HG03135 (cell line): ENCODE measurements around the gene FAM163B.

ENCODE experiments used
- ATAC-seq: cut with Tn5 transposase; IDR thresholded peaks from one replicate; pipeline ENCODE4 v1.9.1; 2021; ENCODE audit warnings: mild to moderate bottlenecking, moderate library complexity; ENCODE audit not compliant: unreplicated experiment

Gene FAM163B

DNA sequence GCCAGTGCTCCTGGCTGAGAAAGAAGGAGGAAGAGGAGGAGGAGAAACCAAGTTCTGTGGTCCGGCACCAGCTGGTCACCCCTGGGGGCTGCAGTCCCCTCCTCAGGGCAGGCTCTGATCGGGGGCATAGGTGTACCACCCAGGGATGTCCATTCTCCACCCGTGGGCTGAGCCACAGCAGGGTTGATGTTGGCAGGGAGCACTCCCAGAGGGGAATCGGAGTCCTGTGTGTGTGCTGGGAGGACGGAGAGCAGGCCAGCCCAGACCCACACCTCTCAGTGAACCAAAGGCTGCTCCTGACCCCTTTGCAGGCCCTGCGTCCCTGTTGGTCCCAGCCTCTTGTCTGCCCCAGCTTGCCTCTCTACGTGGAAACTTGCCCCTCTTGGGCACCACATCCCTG is 79.3 kb downstream of the FAM163B start:
- ATAC-seq, result no peak

DNA sequence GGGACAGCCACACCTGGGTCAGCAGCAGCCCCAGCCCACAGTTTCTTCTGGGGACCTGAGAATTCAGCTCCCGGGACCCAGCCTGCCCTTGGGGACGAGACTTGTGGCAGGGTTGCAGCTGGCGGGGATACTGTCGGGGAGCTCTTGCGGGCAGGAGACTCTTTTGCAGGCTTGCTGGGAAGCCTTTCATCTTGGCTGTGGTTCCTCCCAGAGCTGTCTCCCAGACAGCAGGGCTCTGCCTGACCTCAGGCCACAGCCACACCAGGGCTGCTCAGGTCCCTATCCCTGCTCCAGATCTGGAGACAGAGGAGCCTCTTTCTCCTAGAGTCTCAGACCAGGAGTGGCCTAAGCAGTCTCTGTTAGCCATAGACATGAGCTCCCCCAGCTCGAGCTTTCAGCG is 79.7 kb downstream of the FAM163B start:
- ATAC-seq, result no peak

DNA sequence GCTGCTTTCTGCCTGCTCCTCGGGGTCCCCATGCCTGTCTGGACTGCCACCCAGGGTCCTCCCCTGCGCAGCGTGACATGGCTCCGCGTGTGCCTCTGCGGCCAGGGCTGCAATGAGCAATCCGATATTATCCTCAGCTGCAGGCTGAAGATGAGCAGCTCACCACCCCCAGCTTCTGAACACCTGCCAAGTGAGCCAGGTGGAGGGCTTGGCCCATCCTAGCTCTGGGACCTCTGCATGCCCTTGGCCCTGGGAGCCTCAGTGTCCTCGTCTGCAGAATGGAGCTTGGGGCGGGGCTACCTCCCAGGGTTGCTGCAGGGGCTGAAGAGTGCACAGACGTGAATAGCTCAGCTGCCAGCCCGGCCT is 80.3 kb downstream of the FAM163B start:
- no peak for ATAC-seq

DNA sequence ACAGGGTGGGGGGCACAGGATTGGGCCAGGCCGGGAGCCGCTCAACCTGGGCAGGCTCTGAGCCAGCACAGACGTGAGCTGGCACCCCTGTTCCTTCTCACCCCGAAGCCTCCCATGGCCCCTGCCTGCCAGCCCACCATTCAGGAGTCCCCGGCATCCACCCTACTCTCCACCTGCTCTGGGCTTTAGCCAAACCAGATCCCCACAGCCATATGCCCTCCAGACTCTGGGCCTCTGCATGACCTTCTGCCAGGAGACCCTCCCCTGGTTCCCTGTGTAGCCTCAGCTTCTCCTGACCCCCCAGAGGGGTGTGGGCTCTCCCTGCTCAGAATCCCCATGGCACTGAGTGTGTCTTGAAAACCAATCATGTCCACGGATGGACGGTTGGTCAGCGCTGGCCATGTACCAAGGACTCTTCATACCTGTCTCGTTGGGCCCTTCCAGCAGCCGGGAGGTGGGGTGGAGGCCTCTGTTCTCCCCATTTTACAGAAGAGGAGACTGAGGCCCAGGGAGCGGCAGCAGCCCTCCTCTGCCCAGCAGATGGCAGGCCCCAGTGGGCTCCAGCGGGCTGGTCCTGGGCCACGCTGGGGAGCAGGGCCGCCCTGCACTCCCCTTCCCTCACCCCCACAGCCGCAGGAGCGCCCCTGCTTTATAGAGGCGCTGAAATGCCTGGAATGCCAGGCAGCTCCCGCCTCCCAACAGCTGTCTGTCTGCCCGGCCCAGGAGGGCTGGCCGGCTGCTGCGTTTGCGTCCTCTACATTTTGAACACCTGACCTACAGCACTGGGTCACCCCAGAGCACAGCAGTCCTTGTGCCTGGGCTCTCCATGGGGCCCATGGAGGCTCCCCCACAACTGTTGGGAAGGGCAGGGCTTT is 81.0 kb downstream of the FAM163B start:
- no peak for ATAC-seq

DNA sequence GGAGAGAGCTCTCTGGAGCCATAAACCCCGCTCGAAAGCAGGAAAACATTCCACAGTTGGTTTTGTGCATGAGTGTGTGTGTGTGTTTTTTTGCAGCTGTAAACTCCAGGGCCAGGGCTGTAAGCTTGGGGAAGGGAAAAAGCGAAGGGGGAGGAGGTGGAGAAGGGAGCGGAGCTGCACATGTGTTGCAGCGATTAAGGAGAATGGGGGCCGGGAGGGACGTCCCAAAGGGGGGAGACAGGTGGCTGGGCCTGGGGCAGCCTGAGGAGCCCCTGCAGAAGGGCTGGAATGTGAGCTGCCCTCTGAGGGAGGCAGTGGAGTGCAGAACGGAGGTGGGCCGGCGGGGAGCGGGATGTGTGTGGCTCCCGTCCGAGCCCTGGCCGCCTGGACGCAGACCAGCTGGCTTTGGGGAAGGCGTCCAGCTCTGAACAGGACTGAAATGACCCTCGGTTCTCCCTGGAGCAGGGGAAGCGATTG is 81.7 kb downstream of the FAM163B start:
- ATAC-seq, result no peak
